Stimulated activated CD4-positive, alpha-beta T cell treated with anti-CD3 and anti-CD28 coated beads, Interleukin-1b, Interleukin-23, amount 100 ng/mL, for 4 hours (primary cell): Measurements from ENCODE around the gene ACTC1.

Experiments
- DNase-seq, 2 donors: peaks; one replicate each; pipeline ENCODE4 v3.0.0-alpha.2; 2020; ENCODE audit warnings: low read depth in 2 of 2

ACTC1 gene

GRCh38 chr15:34799149-34800101 lies 4.1 kb upstream of the ACTC1 start:
- no peak for DNase-seq

DNA sequence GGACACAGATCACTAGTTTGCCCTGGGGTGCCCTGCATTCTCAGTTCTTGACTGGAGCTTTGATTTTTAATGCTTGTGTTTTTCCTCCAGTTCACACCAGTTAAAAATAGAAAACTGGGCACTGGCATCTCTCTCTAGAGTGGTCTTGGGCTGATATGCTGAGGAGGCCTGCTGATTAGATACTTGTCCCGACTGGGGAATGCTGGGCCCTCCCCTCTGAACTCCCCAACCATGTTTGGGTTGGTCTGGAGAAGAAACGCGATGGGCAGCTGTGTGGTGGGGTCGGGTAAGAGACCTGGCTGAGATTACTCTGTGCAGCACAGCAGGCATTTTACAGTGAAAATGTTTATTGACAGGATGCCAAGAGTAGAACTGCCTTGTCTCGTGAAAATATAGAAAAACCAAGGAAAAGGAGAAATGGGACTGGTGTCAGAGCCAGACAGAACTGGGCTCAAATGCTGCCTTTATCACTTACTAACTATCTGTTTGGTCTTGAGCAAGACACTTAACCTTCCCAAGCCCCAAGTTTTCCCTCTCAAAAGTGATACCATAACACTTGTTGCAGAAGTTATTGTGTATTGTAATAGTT lies 1.6 kb upstream of the ACTC1 start:
- no peak for DNase-seq

DNA sequence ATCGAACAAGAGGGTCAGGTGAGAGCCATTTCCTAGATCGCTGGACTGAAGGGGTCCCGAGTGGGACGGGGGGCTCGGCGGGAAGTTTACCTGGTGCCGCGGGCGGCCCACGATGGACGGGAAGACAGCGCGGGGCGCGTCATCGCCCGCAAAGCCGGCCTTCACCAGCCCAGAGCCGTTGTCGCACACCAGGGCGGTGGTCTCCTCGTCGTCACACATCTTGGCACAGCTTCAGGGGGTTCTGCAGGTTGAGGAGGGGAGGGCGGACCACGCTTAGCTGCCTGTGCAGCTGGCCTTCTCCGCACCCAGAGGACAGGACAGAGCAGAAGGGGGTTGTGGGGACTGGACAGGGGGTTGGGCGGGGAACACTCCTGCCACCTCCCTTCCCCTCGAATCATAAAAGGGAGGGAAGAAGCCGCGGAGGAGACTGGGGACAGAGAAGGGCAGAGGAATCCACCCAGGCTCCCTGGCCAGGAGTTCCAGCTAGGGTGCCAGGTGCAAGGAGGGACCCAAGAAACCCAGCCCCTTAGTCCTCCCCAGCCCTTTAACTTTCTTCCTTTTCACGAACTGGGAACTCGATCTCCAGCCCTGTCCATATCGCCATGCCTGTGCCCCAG lies 651 bp downstream of the ACTC1 start:
- DNase-seq = no peak

DNA sequence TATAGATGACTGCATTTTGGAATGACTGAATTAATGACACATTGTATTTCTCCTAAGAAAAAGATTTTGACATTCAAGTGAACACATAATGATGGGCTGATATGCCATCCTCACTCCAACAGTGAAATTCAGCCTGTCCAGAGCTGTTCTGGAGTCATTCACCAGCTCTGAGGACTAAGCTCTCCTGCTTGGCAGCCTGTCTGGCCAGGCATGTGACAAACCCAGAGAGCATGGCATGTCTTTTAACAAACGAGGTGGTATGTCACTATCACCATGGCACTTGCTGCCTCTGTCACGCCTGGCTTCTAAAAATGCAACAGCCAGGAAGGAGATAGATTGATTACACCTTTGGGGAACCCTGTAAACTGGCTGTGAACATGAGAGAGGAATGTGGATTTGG lies 1.4 kb downstream of the ACTC1 start:
- DNase-seq = no peak

DNA sequence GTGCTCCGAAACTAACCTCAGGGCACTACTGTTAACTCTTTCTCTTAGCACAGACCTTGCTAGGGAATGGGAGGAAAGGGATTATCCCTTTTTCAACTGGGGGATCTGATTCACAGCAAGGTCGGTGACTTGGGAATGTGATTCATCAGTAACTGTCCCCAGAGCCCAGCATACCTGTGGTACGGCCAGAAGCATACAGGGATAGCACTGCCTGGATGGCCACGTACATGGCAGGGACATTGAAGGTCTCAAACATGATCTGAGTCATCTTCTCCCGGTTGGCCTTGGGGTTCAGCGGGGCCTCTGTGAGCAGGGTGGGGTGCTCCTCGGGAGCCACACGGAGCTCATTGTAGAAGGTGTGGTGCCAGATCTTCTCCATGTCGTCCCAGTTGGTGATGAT lies 2.3 kb downstream of the ACTC1 start:
- DNase-seq = no peak

- DNase-seq = no peak
Observed at GRCh38 chr15:34791701-34792100, 3.6 kb downstream of the ACTC1 start.

GRCh38 chr15:34790121-34790520 lies 5.2 kb downstream of the ACTC1 start:
- DNase-seq = no peak

DNA sequence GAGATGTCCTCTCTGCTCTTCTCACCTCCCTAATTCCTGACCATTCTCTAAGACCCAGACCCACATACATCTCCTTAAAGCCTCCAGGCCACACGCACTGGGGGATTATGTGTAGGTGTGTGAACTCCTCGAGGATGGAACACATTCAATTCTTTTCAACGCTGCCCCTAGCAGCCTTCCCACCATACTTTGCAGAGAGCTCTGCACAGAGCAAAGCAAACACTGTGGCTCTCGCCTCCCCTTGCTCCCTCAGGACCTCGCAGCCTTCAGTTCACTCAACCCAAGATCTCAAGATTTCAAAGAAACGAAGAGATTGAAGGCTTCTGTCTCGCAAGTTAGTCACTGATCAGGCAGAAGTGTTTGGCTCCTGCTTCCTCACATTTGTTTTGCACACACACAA lies 6.0 kb downstream of the ACTC1 start:
- no peak for DNase-seq

DNA sequence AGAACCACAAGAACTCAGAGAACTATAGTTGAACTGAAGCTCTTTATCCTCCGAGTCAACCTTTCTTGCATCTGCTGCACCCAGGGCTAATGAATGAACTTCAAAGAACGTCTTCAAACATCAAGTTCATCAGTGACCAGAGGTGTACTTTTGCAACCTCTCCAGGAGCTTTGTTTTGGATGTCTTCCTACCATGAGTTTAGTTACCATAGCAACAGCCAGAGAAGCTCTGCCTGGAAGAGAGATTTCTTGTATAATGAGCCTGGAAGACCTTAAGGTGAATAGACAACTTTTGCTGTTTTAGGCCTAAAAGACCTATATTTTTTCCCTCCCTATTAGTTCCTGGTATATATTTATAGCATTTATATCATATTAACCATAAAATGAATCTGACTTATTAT lies 9.1 kb downstream of the ACTC1 start:
- no peak for DNase-seq

- DNase-seq = no peak
Observed at GRCh38 chr15:34783991-34784390, 11.4 kb downstream of the ACTC1 start.

GRCh38 chr15:34783431-34783830 lies 11.9 kb downstream of the ACTC1 start:
- no peak for DNase-seq

GRCh38 chr15:34782901-34783300 lies 12.4 kb downstream of the ACTC1 start:
- no peak for DNase-seq

DNA sequence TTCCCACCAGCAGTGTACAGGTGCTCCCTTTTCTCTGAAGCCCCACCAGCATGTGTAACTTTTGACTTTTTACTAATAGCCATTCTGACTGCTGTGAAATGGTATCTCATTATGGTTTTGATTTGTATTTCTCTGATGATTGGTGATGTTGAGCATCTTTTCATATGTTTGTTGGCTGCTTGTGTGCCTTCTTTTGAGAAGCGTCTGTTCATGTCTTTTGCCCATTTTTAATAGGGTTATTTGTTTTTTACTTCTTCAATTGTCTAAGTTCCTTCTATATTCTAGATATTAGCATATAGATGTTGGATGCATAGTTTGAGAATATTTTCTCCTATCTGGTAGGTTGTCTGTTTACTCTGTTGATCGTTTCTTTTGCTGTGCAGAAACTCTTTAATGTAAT lies 14.6 kb downstream of the ACTC1 start:
- DNase-seq = no peak

DNA sequence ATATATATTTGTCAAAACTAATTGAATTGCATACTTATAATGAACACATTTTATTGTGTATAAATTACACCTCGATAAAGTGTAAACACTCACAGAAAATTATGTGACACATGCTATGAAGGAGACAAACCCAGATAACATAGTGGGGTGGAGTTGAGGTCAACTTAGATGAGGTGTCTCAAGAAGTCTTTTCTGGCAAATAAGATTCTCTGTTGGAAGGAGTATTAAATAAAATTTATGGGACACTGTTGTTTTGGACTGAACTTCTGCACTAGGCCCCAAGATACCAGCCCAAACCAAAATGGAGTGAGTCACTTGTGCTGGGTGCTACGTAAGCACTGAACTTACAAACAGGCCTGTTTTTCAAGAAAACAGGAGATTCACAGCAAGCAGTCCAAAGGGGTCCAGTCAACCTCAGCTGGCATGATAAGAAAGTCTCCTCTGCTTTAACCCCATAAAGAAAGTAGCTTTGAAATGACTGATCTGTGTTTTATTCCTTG lies 18.7 kb downstream of the ACTC1 start:
- DNase-seq = no peak

GRCh38 chr15:34773917-34774316 lies 21.4 kb downstream of the ACTC1 start:
- no peak for DNase-seq

- no peak for DNase-seq
Observed at GRCh38 chr15:34773013-34773412, 22.3 kb downstream of the ACTC1 start.

GRCh38 chr15:34772312-34772711 lies 23.0 kb downstream of the ACTC1 start:
- no peak for DNase-seq

DNA sequence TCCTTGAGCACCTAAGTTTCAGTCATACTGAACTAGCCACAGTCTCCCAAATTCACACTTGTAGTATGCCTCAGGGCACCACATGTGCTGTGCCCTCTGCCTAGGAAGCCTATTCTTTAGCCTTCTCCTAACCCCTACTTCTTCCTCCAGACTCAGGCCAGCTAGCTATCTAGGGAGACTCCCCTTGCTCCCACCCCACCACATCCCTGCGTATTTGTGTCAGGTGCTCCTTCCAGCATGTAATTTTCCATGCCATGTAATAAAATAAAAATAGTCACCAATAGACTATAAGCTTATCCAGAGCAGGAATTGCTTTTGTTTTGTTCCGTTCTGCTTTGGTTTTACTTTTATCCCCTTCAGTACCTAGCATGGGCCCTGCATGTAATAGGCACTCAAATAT lies 25.6 kb downstream of the ACTC1 start:
- no peak for DNase-seq

DNA sequence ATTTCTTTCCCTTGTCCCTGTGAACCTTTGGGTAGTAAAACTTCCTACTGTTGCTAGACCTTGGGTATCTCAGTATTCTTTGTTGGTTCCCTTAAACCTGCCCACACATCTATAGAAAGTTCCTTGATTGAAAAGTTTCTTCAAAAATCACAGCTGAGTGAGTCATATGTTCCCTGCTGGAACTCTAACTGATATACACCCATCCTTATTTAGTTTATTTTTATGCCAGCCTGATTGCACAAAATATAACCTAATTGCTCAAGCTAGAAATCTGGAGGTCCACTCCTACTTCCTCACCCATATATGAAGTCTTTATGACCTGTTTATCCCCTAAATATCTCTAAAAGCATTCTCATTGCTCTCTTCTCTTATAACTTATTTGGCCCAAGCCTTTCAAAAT lies 26.8 kb downstream of the ACTC1 start:
- no peak for DNase-seq

- no peak for DNase-seq
Observed at GRCh38 chr15:34765741-34766140, 29.6 kb downstream of the ACTC1 start.

DNA sequence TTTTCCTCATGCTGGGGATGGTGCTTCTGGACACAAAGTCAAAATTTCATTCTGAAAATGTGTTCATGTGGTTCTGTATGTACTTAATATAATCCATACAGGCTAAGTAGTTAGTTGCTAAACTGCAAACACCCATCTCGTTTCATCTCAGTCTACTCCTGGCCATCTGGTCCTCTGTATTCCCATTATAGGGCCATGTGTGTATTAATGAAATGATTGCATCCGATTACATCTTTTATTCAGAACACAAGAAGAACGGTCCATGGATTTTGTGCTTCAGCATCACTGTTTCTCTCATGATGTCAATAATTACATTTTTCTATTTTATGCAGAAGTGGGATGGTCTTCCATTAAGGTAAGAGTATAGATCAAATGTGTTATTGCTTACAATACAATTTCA lies 34.4 kb downstream of the ACTC1 start:
- no peak for DNase-seq

GRCh38 chr15:34759992-34760391 lies 35.4 kb downstream of the ACTC1 start:
- no peak for DNase-seq

DNA sequence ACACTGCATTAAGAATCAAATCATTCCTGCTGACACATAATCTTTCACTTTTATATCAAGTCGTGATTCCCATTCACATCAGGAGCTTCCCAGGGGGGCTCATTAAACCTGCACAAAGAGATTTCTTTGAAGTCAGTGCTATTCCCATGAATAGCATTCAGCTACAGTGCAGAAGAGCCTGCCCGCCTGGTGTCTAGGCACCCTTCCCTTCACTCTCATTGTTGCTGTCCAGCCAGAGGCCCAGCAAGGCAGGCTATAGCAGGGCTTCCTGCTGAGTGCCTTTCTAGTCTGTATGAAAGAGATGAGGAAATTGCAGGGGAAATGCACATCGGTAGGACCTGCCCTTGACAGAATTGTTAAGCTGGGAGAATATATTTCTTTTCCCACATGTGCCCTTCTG lies 36.0 kb downstream of the ACTC1 start:
- DNase-seq = no peak
